GM12892 (cell line): ENCODE data around the gene TSSK2.

Experiments
- POLR2A ChIP-seq: IDR thresholded peaks from 2 replicates; pipeline ENCODE4 v1.6.1; 2011; ENCODE audit warnings: low read depth, low read length, control low read depth
- POLR2AphosphoS5 ChIP-seq: IDR thresholded peaks from 2 replicates; pipeline ENCODE4 v1.6.1; 2011; ENCODE audit warnings: low read depth, low read length, control low read depth
- TAF1 ChIP-seq: IDR thresholded peaks from 2 replicates; pipeline ENCODE4 v1.6.1; 2011; ENCODE audit warnings: low read depth, mild to moderate bottlenecking, control low read depth, low read length, borderline replicate concordance

- TF ChIP-seq TAF1 (no peak), POLR2A (no peak; the same call in 1 of the 2 replicates), POLR2AphosphoS5 (no peak)
Observed at GRCh38 chr22:19178657-19179496, 47.8 kb downstream of the TSSK2 start, which contains the start of gene SLC25A1.
